ENCODE results near the gene HOMER2.
A peak's percentile ranks its signal among the peaks of the same experiment; 100 is the strongest.

Gene HOMER2

GRCh38 chr15:82820128-82820527, 132.4 kb downstream of the HOMER2 start:
- Histone ChIP-seq H3K4me3 (ENCODE audit: low read length) (no peak overlapping the region), H3K4me1 (ENCODE audit: low read length) (no peaks in the 10 kb centered on the region), H2AFZ (ENCODE audit: low read depth, low read length) (no peak overlapping the region), H3K27ac (ENCODE audit: low read length) (no peak overlapping the region), H3K36me3 (replicated peaks; ENCODE audit: low read depth, low read length) (peaks cover 34% of the 10 kb centered on the region), H4K20me1 (ENCODE audit: insufficient read depth, low read length) (peaks cover 13% of the 10 kb centered on the region; the same call in 1 of the 2 replicates), H3K79me2 (ENCODE audit: low read length) (peaks cover 9% of the 10 kb centered on the region; the same call in 1 of the 2 replicates), H3K9ac (ENCODE audit: low read length) (no peak overlapping the region), H3K4me2 (ENCODE audit: low read length) (no peak overlapping the region), H3K9me3 (ENCODE audit: insufficient read depth, low read length) (no peaks in the 10 kb centered on the region), H3K27me3 (ENCODE audit: low read depth, low read length) (no peaks in the 10 kb centered on the region)
- TF ChIP-seq, protein P1, sequence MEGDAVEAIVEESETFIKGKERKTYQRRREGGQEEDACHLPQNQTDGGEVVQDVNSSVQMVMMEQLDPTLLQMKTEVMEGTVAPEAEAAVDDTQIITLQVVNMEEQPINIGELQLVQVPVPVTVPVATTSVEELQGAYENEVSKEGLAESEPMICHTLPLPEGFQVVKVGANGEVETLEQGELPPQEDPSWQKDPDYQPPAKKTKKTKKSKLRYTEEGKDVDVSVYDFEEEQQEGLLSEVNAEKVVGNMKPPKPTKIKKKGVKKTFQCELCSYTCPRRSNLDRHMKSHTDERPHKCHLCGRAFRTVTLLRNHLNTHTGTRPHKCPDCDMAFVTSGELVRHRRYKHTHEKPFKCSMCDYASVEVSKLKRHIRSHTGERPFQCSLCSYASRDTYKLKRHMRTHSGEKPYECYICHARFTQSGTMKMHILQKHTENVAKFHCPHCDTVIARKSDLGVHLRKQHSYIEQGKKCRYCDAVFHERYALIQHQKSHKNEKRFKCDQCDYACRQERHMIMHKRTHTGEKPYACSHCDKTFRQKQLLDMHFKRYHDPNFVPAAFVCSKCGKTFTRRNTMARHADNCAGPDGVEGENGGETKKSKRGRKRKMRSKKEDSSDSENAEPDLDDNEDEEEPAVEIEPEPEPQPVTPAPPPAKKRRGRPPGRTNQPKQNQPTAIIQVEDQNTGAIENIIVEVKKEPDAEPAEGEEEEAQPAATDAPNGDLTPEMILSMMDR (IDR thresholded peaks at IDR 0.05; ENCODE audit: low read depth, low read length) = no peak
- no peak for TF ChIP-seq EZH2phosphoT487 (IDR thresholded peaks at IDR 0.05; ENCODE audit: low read depth)

DNA sequence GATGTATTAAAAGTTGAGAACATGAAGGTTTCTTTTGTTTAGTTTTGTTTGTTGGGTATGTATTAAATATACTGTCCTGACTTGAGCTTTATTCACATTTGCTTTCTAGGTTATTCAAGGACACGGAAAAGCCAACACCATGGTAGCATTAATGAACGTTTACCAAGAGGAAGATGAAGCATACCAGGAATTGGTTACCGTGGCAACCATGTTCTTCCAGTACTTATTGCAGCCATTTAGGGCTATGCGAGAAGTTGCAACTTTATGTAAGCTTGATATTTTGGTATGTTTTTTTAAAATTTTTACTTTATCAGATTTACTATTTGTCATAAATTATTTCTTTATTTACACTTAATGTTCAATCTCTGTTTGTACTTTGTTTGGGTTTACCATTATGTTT, 139.5 kb downstream of the HOMER2 start:
- no peaks in the 10 kb centered on the region for H3K27me3 ChIP-seq (ENCODE audit: low read depth, low read length)
- H3K4me3 ChIP-seq (ENCODE audit: low read length) = no peak overlapping the region
- no peaks in the 10 kb centered on the region for H3K9me3 ChIP-seq (ENCODE audit: insufficient read depth, low read length)
- H3K79me2 ChIP-seq (ENCODE audit: low read length) = peaks cover 55% of the 10 kb centered on the region
- H3K36me3 ChIP-seq (replicated peaks; ENCODE audit: low read depth, low read length) = peaks cover 19% of the 10 kb centered on the region
- no peak overlapping the region for H2AFZ ChIP-seq (ENCODE audit: low read depth, low read length)
- H3K4me1 ChIP-seq (ENCODE audit: low read length) = peaks cover 13% of the 10 kb centered on the region
- no peak overlapping the region for H3K9ac ChIP-seq (ENCODE audit: low read length)
- TF ChIP-seq, protein P1 (IDR thresholded peaks at IDR 0.05; ENCODE audit: low read depth, low read length) = no peak
- TF ChIP-seq EZH2phosphoT487 (IDR thresholded peaks at IDR 0.05; ENCODE audit: low read depth) = no peak
- no peak overlapping the region for H3K4me2 ChIP-seq (ENCODE audit: low read length)
- H3K27ac ChIP-seq (ENCODE audit: low read length) = no peak overlapping the region
- H4K20me1 ChIP-seq (ENCODE audit: insufficient read depth, low read length) = peaks cover 40% of the 10 kb centered on the region

- Histone ChIP-seq H3K4me3 (ENCODE audit: low read length) (peak overlapping the region; percentile 86), H3K36me3 (replicated peaks; ENCODE audit: low read depth, low read length) (peaks cover 9% of the 10 kb centered on the region), H4K20me1 (ENCODE audit: insufficient read depth, low read length) (peaks cover 35% of the 10 kb centered on the region), H3K4me1 (ENCODE audit: low read length) (peaks cover 22% of the 10 kb centered on the region), H3K27ac (ENCODE audit: low read length) (peak overlapping the region; percentile 87), H3K4me2 (ENCODE audit: low read length) (peak overlapping the region; percentile 77), H3K9me3 (ENCODE audit: insufficient read depth, low read length) (no peaks in the 10 kb centered on the region), H3K27me3 (ENCODE audit: low read depth, low read length) (no peaks in the 10 kb centered on the region), H3K79me2 (ENCODE audit: low read length) (peaks cover 54% of the 10 kb centered on the region), H3K9ac (ENCODE audit: low read length) (peak overlapping the region; percentile 86), H2AFZ (ENCODE audit: low read depth, low read length) (no peak overlapping the region)
- TF ChIP-seq, protein P1 (IDR thresholded peaks at IDR 0.05; ENCODE audit: low read depth, low read length) = no peak
- TF ChIP-seq EZH2phosphoT487 (IDR thresholded peaks at IDR 0.05; ENCODE audit: low read depth) = no peak
These were observed 141.6 kb downstream of the HOMER2 start for GRCh38 chr15:82810890-82811426.

- peak overlapping the region; percentile 86 for H3K4me3 ChIP-seq (ENCODE audit: low read length)
- no peaks in the 10 kb centered on the region for H3K27me3 ChIP-seq (ENCODE audit: low read depth, low read length)
- H3K79me2 ChIP-seq (ENCODE audit: low read length) = peaks cover 47% of the 10 kb centered on the region
- H3K4me2 ChIP-seq (ENCODE audit: low read length) = peak overlapping the region; percentile 77
- peaks cover 29% of the 10 kb centered on the region for H3K4me1 ChIP-seq (ENCODE audit: low read length)
- peaks cover 6% of the 10 kb centered on the region for H3K36me3 ChIP-seq (replicated peaks; ENCODE audit: low read depth, low read length)
- H2AFZ ChIP-seq (ENCODE audit: low read depth, low read length) = no peak overlapping the region
- H3K9me3 ChIP-seq (ENCODE audit: insufficient read depth, low read length) = no peaks in the 10 kb centered on the region
- peak overlapping the region; percentile 87 for H3K27ac ChIP-seq (ENCODE audit: low read length)
- TF ChIP-seq EZH2phosphoT487 (IDR thresholded peaks at IDR 0.05; ENCODE audit: low read depth) = no peak
- TF ChIP-seq, protein P1 (IDR thresholded peaks at IDR 0.05; ENCODE audit: low read depth, low read length) = no peak
- peak overlapping the region; percentile 86 for H3K9ac ChIP-seq (ENCODE audit: low read length)
- H4K20me1 ChIP-seq (ENCODE audit: insufficient read depth, low read length) = peaks cover 29% of the 10 kb centered on the region
These were observed 142.2 kb downstream of the HOMER2 start for GRCh38 chr15:82810061-82810889.
